Stimulated activated CD4-positive, alpha-beta T cell treated with anti-CD3 and anti-CD28 coated beads, Interleukin-15, amount 100 ng/mL, for 24 hours (primary cell): ENCODE results near the gene PCDHGC4.

ENCODE experiments used
- DNase-seq: peaks from one replicate; pipeline ENCODE4 v3.0.0-alpha.2; 2020

Gene PCDHGC4

DNA sequence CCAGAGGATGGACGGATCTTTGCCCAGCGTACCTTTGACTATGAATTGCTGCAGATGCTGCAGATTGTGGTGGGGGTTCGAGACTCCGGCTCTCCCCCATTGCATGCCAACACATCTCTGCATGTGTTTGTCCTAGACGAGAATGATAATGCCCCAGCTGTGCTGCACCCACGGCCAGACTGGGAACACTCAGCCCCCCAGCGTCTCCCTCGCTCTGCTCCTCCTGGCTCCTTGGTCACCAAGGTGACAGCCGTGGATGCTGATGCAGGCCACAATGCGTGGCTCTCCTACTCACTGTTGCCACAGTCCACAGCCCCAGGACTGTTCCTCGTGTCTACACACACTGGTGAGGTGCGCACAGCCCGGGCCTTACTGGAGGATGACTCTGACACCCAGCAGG is 5.9 kb downstream of the PCDHGC4 start:
- DNase-seq: no peak

DNA sequence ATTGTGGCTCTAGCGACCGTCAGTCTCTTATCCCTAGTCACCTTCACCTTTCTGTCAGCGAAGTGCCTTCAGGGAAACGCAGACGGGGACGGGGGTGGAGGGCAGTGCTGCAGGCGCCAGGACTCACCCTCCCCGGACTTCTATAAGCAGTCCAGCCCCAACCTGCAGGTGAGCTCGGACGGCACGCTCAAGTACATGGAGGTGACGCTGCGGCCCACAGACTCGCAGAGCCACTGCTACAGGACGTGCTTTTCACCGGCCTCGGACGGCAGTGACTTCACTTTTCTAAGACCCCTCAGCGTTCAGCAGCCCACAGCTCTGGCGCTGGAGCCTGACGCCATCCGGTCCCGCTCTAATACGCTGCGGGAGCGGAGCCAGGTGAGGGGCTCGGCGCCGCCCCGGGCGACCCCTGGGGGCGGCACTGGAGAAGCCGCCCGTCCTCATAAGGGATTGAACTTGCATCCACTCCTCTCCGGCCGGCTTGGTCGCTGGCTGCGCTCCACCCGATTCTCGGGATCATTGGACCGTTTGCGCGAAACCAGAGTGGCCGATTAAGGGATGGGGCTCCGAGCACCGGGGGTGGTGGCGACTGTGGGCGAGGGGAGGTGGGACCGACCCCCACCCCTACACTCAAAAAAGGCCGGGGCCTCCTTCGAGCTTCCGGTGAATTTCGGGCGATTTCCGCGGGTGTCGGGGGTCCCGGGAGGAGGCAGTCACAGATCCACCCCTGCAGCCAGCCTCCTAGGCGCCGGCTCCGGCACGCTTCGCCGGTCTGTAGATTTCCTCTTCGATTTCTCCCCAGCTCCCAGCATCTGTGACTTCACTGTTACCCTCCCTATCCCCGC is 6.7 kb downstream of the PCDHGC4 start:
- DNase-seq: no peak

DNA sequence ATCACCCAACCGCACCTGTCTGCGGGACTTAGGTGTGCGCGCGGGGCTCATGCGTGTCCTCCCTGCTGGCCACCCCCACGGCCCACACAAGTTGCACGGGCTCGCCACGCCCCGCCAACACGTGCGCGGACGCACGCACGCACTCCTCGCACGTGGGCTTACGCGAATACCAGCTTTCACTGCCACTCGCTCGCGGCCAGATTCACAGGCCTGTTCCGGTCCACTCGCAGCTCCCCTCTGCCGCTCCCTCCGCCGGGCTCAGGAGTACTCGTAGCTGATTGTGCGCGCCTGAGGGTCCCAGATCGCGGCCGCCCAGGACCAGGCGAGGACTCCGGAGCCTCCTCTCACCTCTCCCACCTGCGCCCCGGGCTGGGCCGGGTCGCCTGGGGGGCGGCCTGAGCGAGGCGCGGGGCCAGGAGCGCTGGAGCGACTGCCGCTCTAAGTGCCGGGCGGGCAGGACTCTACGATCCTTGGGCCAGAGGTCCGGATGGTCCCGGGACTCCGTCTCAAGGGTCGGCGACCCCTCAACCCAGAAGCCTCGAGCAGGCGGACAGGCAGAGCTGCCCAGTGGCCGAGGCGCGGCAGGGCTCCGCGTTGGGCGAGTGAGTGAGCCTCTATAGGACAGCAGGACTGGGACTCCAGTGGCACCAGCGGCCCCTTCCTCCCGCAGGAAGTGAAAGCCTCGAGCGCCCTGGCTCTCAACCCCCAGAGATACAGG is 7.5 kb downstream of the PCDHGC4 start:
- peak; percentile 51 for DNase-seq

DNA sequence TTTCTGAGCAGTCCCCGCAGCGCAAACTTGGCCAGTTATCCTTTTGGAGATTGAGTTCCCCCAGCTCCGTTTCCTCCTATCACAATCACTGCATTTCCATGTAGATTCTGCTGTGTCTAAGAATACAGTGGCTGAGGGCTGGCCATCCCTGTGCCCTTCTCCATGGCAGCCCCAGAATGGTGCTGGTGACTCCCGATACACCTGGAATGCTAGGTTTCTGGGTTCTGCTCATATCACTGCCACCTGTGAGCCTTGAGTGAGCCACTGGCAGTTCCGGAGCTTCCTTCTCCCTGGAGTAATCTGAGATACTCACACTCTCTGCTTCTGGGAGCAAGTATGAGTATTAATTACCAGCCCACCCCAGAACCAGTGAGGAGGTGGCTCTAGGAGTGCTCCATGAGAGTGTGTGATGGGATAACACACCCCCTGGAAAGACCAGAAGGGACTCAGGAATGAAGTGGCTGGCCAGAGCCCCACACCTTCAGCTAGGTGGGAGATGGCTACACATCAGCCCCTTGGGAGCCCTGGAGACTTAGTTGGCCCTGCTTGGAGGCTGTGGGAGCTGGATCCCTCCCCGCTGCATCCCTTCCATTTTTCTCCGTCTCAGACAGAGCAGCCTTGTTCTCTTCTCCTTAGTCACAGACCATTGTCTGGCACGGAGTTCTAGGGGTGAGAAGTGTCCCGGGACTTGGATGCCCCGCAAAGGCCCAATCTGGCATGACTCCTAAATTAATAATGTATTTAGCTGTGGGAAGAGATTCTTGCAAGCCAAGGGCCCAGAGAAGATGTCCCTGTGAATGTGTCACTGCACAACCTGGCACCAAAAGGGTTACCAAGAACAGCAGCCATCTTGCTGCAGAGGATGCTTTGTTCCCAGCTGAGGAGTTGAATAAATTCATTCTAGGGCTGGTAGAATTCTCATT is 8.9 kb downstream of the PCDHGC4 start:
- DNase-seq: no peak

DNA sequence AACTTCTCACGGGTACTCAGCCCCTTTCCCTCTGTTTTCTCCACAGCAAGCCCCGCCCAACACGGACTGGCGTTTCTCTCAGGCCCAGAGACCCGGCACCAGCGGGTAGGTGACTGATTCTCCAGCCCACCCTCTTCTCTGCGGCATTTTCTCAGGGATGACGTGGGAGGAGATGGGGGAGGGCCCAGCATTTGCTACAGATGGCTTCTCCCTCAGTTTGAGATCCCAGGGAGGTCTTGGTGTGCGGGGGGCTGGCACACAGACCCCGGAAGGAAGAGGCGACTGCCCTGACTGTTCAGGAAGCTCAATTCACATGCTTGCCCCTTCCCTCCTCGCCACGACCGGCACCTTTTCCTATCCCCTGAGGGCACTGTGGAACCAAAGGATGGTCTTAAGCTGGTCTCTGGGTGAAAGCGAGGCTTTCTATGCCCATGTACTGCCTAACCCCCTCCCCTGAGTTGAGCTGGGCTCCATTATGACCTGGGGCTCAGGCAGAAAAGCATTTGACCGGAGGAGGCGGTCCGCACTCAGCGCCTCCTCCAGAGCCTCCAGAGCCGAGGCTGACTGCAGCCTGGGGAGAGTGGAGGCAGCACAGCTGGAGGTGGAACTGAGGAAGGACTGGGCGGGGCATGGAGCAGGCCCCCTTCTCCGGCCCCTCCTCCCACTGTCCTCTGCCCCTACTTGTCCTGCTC is 10.1 kb downstream of the PCDHGC4 start:
- DNase-seq: no peak

DNA sequence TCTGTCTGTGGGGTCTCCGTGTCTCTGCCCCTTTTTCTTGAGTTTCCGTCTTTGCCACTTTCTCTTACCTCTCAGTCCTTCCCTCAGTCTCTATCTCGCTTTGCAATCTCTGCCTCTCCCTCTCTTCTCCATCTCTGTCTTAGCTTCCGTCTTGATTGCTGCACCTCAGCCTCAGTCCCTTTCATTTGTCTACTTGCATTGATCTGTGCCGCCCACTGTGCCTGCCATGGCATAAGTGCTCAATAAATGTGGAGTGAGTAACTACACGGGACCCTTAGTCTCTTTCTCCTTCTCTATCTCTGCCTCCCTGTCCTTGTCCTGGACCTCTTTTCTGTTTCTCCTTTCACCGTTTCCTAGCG is 10.6 kb downstream of the PCDHGC4 start:
- no peak for DNase-seq

DNA sequence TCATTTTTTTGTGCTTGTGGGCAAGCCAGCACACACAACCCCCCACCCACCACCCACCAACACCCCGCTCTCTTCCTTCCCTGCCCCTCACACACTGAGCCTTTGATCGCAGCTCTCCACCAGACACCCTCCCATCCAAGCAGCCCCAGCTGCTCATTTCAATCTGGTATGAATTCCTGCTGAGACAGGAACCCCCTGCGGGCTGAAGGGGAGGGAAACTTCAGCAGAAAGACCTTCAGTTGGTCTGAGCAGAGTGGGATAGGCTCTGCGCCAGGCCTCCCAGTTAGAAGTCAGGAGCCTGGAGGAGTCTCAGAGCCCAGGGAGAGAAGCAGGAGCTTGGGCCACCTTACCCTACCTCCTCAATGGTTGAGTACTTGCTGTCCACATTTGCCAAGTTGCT is 11.2 kb downstream of the PCDHGC4 start:
- DNase-seq: no peak

DNA sequence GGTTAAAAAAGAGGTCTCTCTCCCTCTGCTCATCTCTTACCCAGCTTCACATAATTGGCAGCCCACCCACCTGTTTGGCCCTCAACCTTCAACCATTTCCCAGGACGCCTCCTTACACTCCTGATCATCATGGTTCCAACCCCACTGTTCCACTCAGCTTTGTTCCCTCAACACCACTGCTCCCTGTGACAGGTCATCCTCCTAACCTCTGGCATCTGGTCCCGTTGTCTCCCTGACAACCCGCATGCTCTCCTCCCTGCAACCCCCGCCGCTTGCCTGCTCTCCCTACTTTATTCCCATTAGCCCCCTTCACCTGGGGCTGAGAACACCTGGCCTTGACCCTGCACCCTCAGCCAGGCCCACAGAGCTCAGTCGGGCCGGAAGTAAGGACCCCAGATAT is 16.9 kb downstream of the PCDHGC4 start:
- no peak for DNase-seq

DNA sequence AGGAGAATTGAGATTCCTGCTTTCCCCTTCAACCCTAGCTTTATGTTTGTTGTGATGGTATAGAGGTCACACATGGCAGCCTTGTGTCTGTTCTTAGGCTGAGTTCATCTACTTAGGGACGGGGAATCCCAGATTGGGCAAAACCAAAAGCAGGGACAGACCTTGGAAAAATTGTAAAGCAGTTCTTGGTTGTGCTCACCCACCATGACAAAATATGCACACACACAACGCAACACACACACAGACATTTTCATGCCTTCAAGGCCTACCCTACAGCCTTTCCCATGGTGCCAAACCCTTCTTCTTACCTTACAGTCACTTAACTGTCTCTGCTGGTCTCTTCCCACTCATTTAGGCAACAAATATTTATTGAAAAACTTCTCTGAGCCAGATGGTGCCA is 18.9 kb downstream of the PCDHGC4 start:
- DNase-seq: no peak

DNA sequence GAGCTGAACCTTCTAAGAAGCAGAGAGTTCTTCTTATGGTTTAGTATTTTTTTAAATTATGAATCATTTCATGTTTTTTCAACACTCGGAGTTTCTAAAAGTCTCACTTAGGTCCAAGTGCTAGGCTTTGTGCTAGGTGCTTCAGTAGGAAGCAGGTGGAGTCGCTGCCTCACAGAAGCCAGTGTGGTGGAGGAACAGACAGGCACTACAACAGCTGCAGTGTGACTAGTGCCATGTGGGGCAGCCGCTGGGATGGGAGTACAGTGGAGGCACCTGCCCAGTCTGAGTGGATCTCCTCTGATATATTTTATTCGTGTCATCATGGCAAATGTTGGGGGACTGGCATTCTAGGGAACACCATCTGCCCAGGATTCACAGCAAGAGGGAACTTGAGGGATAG is 19.4 kb downstream of the PCDHGC4 start:
- no peak for DNase-seq

DNA sequence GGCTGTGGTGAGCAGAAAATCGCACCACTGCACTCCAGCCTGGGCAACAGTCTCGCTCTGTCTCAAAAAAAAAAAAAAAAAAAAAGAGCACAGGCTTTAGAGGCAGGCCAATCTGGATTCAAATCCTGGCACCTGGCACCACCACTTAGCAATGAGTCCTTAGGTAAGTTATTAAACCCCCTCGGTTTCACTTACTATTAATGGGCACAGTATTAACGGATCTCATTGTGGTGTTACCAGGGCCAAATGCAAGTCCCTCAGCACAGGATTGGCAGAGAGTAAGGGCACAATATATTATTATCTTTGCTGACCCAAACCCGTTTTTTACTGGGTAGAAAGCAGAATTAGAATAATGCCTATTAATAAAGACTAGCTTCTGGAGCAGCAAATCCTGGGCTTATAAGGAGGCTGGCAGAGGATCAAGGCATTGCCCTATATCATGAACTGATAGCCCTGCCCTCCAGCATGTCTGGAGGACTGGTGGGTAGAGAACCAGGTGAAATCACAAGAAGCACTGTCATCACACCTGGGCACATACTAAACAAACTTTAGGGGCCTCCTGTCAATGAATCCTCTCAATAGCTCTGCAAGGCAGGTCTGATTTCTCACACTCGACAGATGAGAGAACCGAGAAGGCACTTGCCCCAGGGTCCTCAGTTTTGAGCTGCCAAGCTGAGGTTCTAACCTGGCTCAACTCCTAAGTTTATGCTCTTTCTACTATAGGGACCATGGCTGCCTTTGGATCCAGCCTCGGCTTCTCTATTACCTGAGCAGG is 21.7 kb downstream of the PCDHGC4 start:
- no peak for DNase-seq

DNA sequence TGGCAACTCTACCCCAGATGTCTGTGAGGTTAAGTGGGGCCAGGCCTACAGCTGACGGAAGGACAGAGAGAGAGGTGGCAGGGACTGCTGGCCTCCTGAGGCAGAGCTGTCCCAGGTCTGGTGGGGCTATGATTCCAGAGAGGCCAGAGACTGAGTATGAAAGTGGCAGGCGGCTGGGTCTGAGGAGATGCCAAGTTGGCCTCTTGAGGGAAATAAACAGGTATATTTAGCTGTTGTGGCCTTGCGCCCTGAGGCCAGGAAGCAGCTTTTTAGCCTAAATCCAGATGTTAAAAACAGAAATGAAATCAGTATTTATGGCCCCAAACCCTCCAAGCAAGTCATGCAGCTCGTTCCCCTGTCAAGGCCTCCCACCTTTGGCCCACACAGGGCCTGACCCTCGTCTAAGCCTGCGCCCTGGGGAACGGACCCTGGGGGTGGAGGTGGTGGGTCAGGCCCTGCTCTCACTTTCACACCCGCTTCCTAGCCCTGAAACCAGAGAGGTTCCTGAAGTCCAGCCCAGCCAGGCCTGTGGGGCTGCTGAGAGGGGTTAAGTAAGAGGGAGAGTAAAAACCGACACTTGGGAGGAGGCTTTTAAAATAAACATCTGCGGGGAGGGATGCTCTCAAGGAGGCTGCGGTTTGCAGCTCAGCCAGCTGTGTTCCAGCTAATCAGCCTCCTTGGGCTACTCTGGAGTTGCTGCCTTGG is 22.7 kb downstream of the PCDHGC4 start:
- DNase-seq: no peak

DNA sequence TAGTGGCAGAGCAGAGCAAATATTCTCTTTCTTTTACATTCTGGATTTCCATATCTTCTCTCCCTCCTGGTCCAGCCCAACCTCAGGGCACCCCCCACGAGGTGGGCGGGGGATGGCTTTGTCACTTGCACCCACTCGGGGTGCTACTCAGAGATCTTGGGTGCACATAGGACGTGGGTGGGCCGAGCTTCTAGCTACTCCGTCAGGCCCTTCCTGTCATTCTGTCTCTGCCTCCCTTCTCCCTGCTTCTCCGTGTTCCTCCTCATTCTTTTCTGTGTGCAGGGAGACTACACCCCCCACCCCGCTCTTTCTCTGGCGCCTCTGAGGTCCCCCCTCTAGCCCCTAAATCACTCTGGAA is 23.6 kb downstream of the PCDHGC4 start:
- DNase-seq: no peak

DNA sequence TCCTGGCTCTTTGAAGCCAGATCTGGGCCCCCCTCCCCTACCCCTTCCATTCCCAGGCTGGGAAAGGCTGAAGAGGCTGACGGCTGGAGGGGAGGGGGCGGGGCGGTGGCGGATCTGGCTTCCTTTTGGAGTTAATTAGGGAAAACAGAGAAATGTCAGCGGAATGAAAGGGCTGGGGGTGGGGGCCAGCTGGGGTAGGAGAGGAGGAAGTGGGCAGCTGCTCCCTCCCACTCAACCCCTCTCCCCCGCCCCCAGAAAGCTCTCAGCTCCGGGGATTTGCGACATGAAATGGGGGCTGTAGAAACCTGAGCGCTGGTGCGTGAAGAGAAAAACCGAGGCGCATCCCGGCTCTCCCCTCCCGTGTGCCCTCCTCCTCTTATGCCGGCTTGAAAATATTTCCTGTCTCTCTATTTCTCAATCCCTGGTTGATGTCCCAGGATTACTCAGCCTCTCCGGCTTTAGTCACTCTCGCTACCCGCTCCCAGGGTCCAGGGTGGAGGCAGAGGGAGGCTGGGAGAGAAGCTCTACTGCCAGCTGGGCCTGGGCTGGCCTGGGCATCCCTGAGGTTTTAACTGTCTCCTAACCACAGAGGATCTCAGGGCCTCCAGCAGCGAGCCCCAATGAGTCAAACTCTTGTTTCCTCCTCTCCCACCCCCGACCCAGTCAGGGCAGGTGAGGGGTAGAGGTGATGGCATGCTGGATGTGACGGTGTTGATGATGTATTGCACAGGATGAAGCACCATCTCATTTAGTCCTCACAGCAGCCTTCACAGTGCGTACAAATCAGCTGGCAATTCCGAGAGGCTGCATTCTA is 24.2 kb downstream of the PCDHGC4 start:
- DNase-seq: peak; percentile 18

DNA sequence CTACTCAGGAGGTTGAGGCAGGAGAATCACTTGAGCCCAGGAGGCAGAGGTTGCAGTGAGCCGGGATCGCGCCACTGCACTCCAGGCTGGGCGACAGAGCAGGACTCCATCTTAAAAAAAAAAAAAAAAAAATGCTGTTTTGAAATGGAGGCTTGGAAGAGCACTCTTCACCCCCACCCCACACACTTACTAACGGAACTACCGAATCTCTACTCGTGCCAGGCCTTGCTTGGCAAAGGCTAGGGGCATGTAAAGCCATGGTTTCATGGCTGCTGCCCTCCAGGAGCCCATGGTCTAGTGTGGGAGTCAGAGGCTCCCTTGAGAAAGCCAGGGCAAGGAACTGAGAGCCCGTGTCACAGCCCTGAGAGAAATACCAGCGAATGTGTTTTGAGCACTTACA is 25.3 kb downstream of the PCDHGC4 start:
- no peak for DNase-seq

DNA sequence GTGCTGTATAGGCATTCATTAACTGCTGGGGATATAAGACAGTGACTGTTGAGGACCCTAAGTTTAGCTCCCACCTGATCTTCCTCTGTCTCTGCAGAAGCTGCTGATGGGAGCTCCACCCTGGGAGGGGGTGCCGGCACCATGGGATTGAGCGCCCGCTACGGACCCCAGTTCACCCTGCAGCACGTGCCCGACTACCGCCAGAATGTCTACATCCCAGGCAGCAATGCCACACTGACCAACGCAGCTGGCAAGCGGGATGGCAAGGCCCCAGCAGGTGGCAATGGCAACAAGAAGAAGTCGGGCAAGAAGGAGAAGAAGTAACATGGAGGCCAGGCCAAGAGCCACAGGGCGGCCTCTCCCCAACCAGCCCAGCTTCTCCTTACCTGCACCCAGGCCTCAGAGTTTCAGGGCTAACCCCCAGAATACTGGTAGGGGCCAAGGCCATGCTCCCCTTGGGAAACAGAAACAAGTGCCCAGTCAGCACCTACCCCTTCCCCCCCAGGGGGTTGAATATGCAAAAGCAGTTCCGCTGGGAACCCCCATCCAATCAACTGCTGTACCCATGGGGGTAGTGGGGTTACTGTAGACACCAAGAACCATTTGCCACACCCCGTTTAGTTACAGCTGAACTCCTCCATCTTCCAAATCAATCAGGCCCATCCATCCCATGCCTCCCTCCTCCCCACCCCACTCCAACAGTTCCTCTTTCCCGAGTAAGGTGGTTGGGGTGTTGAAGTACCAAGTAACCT is 26.2 kb downstream of the PCDHGC4 start:
- DNase-seq: no peak

DNA sequence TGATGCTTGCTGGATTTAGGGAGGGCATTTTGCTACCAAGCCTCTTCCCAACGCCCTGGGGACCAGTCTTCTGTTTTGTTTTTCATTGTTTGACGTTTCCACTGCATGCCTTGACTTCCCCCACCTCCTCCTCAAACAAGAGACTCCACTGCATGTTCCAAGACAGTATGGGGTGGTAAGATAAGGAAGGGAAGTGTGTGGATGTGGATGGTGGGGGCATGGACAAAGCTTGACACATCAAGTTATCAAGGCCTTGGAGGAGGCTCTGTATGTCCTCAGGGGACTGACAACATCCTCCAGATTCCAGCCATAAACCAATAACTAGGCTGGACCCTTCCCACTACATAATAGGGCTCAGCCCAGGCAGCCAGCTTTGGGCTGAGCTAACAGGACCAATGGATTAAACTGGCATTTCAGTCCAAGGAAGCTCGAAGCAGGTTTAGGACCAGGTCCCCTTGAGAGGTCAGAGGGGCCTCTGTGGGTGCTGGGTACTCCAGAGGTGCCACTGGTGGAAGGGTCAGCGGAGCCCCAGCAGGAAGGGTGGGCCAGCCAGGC is 27.0 kb downstream of the PCDHGC4 start:
- DNase-seq: no peak

DNA sequence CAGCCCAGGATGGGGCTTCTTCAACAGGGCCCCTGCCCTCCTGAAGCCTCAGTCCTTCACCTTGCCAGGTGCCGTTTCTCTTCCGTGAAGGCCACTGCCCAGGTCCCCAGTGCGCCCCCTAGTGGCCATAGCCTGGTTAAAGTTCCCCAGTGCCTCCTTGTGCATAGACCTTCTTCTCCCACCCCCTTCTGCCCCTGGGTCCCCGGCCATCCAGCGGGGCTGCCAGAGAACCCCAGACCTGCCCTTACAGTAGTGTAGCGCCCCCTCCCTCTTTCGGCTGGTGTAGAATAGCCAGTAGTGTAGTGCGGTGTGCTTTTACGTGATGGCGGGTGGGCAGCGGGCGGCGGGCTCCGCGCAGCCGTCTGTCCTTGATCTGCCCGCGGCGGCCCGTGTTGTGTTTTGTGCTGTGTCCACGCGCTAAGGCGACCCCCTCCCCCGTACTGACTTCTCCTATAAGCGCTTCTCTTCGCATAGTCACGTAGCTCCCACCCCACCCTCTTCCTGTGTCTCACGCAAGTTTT is 27.6 kb downstream of the PCDHGC4 start:
- DNase-seq: peak; percentile 91
